ENCODE data around the gene CNPPD1. TPM values are rescaled to one million over a fixed set of nuclear protein-coding genes. Genes with fewer than 3 reads are reported as not detected.

Gene CNPPD1
- total and polyA plus RNA-seq, 2 of the 8 experiments (the other 6 are each of a cell fraction or from before 2014, with no cell fraction given), result 32.9 to 35.9 TPM

DNA sequence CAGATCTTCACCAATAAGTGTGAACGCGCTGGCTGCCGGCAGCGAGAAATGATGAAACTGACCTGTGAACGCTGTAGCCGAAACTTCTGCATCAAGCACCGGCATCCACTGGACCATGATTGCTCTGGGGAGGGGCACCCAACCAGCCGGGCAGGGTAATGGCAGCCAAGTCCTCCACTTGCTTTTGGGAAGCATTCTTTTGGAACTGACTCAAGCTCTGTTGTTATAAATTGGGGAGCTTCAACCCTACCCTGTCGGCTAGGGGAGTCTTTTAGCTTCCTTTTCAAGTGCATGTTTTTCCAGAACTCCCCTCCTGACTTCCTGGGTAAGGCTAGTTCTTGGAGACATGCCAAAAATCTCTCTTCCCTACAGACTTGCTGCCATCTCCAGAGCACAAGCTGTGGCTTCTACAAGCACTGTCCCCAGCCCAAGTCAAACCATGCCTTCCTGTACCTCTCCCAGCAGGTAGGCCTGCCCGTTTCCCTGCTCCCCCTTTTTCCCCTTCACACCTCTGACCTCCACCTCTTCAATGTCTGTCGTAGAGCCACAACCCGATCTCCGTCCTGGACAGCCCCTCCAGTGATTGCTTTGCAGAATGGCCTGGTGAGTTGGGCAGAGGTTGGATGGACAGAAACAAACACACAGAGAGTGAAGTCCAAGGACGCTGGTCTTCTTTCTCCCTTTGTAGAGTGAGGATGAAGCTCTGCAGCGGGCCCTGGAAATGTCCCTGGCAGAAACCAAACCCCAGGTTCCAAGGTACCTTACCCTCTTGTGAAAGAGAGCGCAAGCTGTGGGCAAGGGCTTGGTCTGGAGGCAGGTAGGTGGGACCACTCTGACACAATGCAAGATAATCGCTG lies 31.4 kb upstream of the CNPPD1 start:
- Histone ChIP-seq H2AFZ (ENCODE audit: low read length) (no peak overlapping the region), H3K4me3 (ENCODE audit: extremely low read depth in 1 of 4, insufficient read depth in 2 of 4, low read depth in 3 of 4, low read length in 4 of 4) (no peak overlapping the region), H3K4me1 (replicated peaks in 1 of 4; ENCODE audit: control insufficient read depth in 3 of 4, insufficient read depth in 4 of 4, low read length in 3 of 4) (peaks cover 0 to 6% (median 3%) of the 10 kb centered on the region in 4 experiments; a peak in 5 of 7 replicates), H3K79me2 (ENCODE audit: control insufficient read depth in 1 of 2, insufficient read depth in 2 of 2, low read length in 2 of 2) (no peaks in the 10 kb centered on the region), H3K56ac (replicated peaks; ENCODE audit: insufficient read length, low read depth, low read length) (no peak overlapping the region), H2BK120ac (replicated peaks; ENCODE audit: low read depth, low read length) (no peak overlapping the region), H2BK5ac (ENCODE audit: low read depth, low read length) (no peak overlapping the region), H3K9ac (replicated peaks in 1 of 4; ENCODE audit: extremely low read depth in 1 of 4, low read depth in 3 of 4, low read length in 3 of 4) (0 out of 7 replicates have a peak overlapping the region, but pooled peaks of 1 of the 4 experiments have one; percentile 2), H3K23me2 (ENCODE audit: low read depth, low read length) (peaks cover 10% of the 10 kb centered on the region), H3K14ac (ENCODE audit: insufficient read length) (no peak overlapping the region), H4K8ac (ENCODE audit: extremely low read depth, insufficient read depth, low read length) (no peak overlapping the region), H3K79me1 (ENCODE audit: low read depth, low read length) (no peaks in the 10 kb centered on the region), H3K36me3 (ENCODE audit: control insufficient read depth in 2 of 4, insufficient read depth in 4 of 4, low read length in 3 of 4) (peaks cover 5 to 31% (median 13%) of the 10 kb centered on the region in 4 experiments; a peak in 7 of 8 replicates), H2BK15ac (ENCODE audit: low read length) (no peak overlapping the region), H3K4ac (replicated peaks; ENCODE audit: insufficient read length, low read depth, low read length) (no peak overlapping the region), H3K27me3 (replicated peaks in 1 of 4; ENCODE audit: control insufficient read depth in 3 of 4, extremely low read depth in 1 of 4, insufficient read depth in 3 of 4, low read length in 3 of 4) (no peaks in the 10 kb centered on the region), H4K91ac (replicated peaks; ENCODE audit: insufficient read length, low read length) (no peak overlapping the region), H2BK12ac (ENCODE audit: low read depth, low read length) (no peak overlapping the region), H3K9me3 (ENCODE audit: insufficient read depth in 2 of 2, low read depth in 1 of 2, low read length in 1 of 2) (no peaks in the 10 kb centered on the region), H3K4me2 (ENCODE audit: insufficient read depth in 1 of 2, low read depth in 2 of 2, low read length in 2 of 2) (peak overlapping the region in 1 of 2 experiments; percentile 100; a peak in 1 of 4 replicates), H4K5ac (ENCODE audit: insufficient read length, low read depth, low read length) (no peak overlapping the region), H3K27ac (ENCODE audit: low read depth, low read length) (no peak overlapping the region), H4K20me1 (replicated peaks in 1 of 2; ENCODE audit: control insufficient read depth in 1 of 2, insufficient read depth in 2 of 2, low read length in 2 of 2) (peaks cover 0 to 2% of the 10 kb centered on the region in 2 experiments), H3K23ac (ENCODE audit: insufficient read length) (no peak overlapping the region), H3K18ac (ENCODE audit: extremely low read depth, low read length) (no peak overlapping the region), H2AK5ac (ENCODE audit: low read depth, low read length) (no peak overlapping the region), H2BK20ac (ENCODE audit: low read length) (no peak overlapping the region)
- FAIRE-seq, result no peak
- ChIA-PET CTCF (ENCODE audit: partially characterized antibody) (interaction anchor here (0.7 to 2.4 kb wide), 8 partner anchors 9 to 424 kb away, joined by 3 to 8 read pairs (median 3); no protein-coding TSS in a partner anchor), POLR2A (ENCODE audit: partially characterized antibody) (interaction anchor here (0.9 to 6.1 kb wide), 5 partner anchors 11 to 44 kb away, joined by 3 to 101 read pairs (median 4); partner anchors contain the start of genes ABCB6, ANKZF1, ATG9A and TUBA4B)
- 89% methylated on average over 17 of the region's 17 CpGs; no CpG with 5 or more reads in 1 of the 2 experiments for WGBS, 2 experiments (ENCODE audit: extremely low coverage in 1 of 2, insufficient coverage in 1 of 2, insufficient read length in 1 of 2, insufficient replicate concordance in 2 of 2, low coverage in 1 of 2, low lambda C conversion rate in 2 of 2, missing lambda C conversion rate in 1 of 2)
- DNase-seq (ENCODE audit: low read depth in 1 of 2, low spot score in 2 of 2), result no peak
- no peak for TF ChIP-seq BACH1 (IDR thresholded peaks at IDR 0.05; ENCODE audit: low read length)
- no peak for TF ChIP-seq TAF1 (IDR thresholded peaks at IDR 0.05; ENCODE audit: low read depth, low read length)
- no peak for TF ChIP-seq SIN3A (conservative IDR thresholded peaks at IDR 0.05 in 1 of 2, IDR thresholded peaks at IDR 0.05 in 1 of 2; ENCODE audit: low read depth in 1 of 2, low read length in 2 of 2)
- TF ChIP-seq SAP30 (IDR thresholded peaks at IDR 0.05; ENCODE audit: insufficient read depth, insufficient replicate concordance, low read length), result no peak
- TF ChIP-seq TCF12 (IDR thresholded peaks at IDR 0.05; ENCODE audit: low read depth, low read length), result no peak
- TF ChIP-seq KDM5A (IDR thresholded peaks at IDR 0.05; ENCODE audit: low read length), result no peak
- no peak for TF ChIP-seq KDM4A (IDR thresholded peaks at IDR 0.05; ENCODE audit: low read depth, low read length, severe bottlenecking)
- no peak for TF ChIP-seq SUZ12 (IDR thresholded peaks at IDR 0.05; ENCODE audit: low read length)
- no peak for TF ChIP-seq HDAC2 (IDR thresholded peaks at IDR 0.05; ENCODE audit: borderline replicate concordance in 1 of 2, low read depth in 2 of 2, low read length in 2 of 2)
- no peak for TF ChIP-seq EP300 (IDR thresholded peaks at IDR 0.05; ENCODE audit: borderline replicate concordance in 1 of 2, low read depth in 2 of 2, low read length in 2 of 2)
- TF ChIP-seq YY1 (IDR thresholded peaks at IDR 0.05; ENCODE audit: low read depth, low read length), result no peak

All from H1 (cell line).